GM18517 (cell line): ENCODE results near the gene SPDL1.

Experiments
- ATAC-seq: cut with Tn5 transposase; IDR thresholded peaks from one replicate; pipeline ENCODE4 v1.9.1; 2021; ENCODE audit warnings: mild to moderate bottlenecking, moderate library complexity; ENCODE audit not compliant: unreplicated experiment

Gene SPDL1

GRCh38 chr5:169628892-169629291, 45.3 kb downstream of the SPDL1 start:
- ATAC-seq = no peak

GRCh38 chr5:169629847-169630548, 46.4 kb downstream of the SPDL1 start:
- no peak for ATAC-seq

- no peak for ATAC-seq
Observed at GRCh38 chr5:169631360-169631759, 47.8 kb downstream of the SPDL1 start.

GRCh38 chr5:169632946-169633345, 49.4 kb downstream of the SPDL1 start:
- ATAC-seq = no peak

- no peak for ATAC-seq
Observed at GRCh38 chr5:169634606-169635005, 51.0 kb downstream of the SPDL1 start.

GRCh38 chr5:169635936-169636335, 52.4 kb downstream of the SPDL1 start:
- no peak for ATAC-seq

DNA sequence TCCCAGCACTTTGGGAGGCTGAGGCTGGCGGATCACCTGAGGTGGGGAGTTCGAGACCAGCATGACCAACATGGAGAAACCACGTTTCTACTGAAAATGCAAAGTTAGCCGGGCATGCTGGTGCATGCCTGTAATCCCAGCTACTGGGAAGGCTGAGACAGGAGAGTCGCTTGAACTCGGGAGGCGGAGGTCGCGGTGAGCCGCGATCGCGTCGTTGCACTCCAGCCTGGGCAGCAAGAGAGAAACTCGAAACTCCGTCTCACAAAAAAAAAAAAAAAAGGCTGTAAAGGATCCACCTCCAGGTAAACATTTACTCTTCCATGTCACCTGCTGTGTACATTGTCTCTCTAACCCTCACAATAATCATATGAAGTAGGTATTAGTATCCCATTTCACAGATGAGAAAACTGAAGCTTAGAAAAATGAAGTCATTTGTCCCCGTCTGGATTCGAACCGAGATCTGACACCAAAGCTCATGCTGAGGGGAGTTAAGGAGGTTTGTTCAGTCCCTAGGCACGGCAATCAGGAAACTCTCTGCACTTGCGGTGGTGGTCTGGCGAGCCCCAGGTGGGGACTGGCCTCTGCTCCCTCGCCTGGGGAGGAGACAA, 53.0 kb downstream of the SPDL1 start:
- no peak for ATAC-seq

DNA sequence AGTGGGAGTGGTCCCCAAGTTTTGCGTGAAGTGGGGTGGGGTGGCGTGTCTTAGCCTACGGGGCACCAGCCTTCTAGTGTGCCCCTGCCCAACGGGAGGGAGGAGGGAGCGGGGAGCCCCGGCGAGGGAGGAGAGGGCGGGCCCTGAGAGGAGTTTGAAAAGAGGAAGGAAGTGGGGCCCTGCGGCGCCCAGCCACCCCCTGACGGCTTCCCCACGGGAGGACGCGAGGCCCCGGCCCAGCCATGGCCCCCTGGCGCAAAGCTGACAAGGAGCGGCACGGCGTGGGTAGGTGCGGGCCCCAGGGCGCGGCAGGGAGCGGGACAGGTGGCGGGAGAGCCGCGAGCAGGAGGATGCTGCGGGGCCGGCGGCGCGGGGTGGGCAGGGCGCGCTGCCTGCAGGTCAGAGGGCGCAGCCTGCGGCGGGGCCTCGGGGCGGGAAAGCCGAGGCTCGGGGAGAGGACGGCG, 53.5 kb downstream of the SPDL1 start, which contains the start of gene DOCK2:
Gene DOCK2 (plus strand): TSS at position 191 of the 464 bp plus-strand sequence. CDS start 52 bp downstream, at position 243.
- peak; percentile 93 for ATAC-seq

- peak; percentile 56 for ATAC-seq
Observed at GRCh38 chr5:169637549-169638121, 54.1 kb downstream of the SPDL1 start.

GRCh38 chr5:169641253-169641652, 57.7 kb downstream of the SPDL1 start:
- ATAC-seq = no peak

DNA sequence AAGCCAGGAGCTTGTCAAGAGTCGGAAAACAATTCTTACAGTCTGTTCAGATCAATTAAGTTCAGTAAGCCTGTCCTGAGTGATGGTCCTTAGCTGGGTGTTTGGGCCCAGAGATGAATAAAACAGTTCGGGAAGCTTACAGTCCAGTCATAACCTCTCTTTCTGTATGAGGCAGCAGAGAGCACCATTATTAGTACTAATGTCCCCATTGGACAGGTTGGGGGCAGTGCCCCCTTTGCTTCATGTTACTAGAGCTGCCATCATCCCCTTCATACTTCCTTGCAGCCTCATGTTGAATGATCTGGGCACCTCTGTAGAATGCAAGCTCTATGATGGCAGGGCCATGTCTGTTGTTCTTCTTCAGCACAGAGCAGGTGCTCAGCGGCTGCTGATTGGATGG, 63.3 kb downstream of the SPDL1 start:
- ATAC-seq = no peak

DNA sequence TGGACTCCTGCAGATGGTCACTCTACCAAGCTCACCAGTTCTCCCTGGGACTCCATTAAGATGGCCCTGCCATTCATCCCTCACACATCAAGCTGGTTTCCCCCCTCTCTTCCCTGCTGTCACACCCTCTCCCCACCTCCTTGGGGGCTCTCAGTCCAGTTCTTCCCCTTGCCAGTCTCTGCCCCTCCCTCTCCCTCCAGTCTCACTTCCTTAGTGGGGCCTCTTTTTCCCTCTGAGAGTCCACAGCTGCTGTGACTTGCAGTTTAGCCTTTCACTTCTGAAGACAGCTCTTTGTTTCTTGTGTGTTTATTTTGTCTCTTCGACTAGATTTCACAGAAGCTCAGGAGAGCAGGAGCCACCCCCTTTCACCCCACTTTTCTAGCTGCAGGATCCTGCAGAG, 64.0 kb downstream of the SPDL1 start:
- peak; percentile 42 for ATAC-seq

DNA sequence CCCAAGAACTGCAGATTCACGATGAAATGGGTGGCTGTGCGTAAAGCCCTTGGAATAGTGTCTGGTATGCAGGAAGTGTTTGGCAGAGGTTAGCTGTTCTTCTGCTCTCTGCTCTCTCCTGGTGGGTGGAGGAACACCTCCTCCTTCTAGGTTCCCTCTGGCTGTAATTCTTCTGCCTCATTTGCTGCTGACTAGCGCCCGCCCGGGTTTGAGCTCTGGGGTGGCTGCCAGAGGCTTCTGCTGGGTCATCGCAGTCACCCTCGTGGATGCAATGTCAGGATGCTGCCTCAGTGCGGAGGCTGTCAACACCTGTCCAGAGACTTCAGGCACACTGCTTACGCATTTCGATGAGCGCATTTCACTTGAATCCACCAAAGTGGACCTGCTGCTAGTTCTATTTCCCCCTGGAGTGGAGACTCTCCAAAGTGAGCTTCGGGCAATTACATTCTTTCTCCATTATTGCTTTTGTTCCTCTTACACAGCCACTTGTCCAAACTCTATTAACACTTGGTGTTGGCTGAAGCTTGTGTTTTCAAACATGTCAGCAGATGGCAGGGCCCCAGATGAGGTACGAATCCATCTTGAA, 65.2 kb downstream of the SPDL1 start:
- ATAC-seq = no peak

DNA sequence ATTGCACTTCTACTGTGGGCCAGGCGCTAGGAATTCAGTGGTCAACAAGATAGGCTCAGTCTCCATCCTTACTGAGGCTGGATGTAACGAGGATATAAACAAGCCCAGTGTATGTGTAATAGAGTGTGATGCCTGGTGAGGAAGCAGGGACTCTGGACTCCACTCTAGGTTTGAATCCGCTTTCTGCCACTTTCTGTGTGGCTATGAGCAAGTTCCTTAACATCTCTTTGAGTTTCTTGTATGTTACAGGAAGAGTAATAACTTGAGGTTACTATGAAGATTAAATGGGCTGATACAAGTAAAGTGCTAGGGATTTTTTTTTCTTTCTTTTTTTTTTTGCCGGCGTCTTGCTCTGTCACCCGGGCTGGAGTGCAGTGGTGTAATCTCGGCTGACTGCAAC, 65.9 kb downstream of the SPDL1 start:
- no peak for ATAC-seq

GRCh38 chr5:169650701-169651331, 67.2 kb downstream of the SPDL1 start:
- peak; percentile 51 for ATAC-seq

DNA sequence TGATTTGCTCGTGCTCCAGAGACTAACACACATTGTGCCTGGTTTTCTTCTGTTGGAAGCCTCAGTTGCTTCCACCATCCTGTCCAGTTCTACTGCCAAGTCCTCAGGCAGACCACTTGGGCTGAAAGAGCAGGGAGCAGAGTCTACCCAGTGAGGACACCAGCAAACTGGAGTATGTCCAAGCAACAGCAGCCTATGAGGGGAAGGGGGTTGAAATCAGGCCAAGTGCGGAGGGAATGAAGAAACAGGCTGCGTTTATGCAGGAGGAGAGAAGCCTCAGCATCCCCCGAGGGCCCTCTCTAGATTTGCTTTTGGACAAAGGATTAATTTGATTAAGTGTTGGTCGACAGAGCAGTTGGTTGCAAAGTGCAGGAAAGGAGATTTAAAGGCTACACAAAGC, 68.0 kb downstream of the SPDL1 start:
- ATAC-seq = no peak

DNA sequence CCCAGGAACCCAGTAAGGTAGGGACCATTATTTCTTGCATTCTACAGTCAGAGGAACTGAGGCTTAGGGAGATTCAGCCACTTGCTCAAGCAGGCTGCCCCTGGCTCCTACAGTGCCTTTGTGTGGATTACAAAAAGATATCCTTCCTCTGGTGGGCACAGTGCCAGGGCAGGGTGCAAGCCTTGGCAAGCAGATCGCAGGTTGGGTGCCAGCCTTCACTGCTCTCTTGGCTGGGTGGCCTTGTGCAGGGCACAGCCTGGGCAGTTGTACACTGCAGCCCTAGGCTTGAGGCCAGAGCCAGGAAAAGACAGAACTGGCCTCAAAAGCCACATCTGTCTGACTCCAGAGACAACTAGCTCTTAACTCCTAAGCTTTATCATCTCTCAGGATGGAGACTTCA, 68.5 kb downstream of the SPDL1 start:
- ATAC-seq = no peak

DNA sequence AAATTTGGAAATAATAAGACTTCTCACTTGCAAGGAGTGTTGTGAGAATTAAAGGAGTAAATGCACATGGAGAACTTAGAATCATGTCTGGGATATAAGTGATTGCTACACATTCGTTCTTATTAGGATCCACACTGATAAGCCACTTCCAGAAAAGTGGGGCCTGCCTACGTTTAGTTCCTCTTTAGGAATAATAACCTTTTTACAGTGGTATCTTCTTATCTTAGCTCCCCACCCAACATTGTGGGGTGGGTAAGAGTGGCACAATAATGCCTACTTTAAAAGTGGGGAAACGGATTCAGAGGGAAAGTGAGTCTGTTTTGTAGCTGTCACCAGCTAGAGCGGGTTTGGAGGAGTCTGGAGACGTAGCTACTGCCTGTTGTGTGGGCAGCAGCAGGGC, 69.5 kb downstream of the SPDL1 start:
- ATAC-seq = no peak
